ENCODE results near the gene MAN1A1. TPM values are rescaled to one million over a fixed set of nuclear protein-coding genes. Genes with fewer than 3 reads are reported as not detected.

MAN1A1 gene
- total RNA-seq, 1 experiment from 2014 or later: 13.3 TPM

DNA sequence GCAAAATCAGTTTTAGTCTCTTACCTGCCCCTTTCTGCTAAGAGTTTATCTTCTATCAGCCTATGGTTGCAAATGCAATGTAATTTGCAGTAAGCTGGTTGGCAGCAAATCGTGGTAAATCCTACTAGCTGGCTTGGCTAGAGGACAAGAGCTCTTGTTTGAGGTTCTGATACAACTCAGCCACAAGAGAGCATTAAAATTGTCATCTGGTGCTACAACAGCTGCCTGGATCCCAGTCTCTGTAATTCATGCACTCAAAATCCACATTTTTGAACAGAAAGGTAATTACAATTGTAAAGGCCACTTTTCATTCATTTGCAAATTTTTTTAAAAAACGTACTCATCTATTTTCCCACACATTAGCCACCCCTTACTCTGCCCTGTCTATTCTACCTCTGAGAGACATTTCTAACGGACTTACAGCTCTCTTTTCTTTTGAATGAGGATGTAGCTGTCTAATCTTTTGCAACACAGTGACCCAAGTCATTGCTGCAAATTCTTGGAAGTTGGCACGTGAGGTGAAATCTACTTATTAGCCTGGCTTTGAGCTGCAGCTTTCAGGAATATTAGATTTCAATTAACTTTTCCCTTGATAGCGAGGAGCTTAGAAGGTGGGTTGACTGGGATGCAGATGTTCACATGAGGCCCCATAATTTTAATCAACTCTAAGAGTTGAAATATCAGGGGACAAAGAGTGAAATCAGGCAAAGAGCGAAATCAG is 217.1 kb downstream of the MAN1A1 start:
- Mint-ChIP-seq H3K4me1 (ENCODE audit: low read depth, unreplicated experiment) (peaks cover 21% of the 10 kb centered on the region), H3K36me3 (ENCODE audit: insufficient read depth, unreplicated experiment) (peaks cover 12% of the 10 kb centered on the region), H3K27ac (ENCODE audit: unreplicated experiment) (no peak overlapping the region), H3K9me3 (ENCODE audit: low read depth, unreplicated experiment) (no peaks in the 10 kb centered on the region), H3K27me3 (ENCODE audit: unreplicated experiment) (no peaks in the 10 kb centered on the region), H3K4me3 (ENCODE audit: low read depth, unreplicated experiment) (no peak overlapping the region)
- no TSS peak for BruUV-seq (replicated peaks)
- no peak for DNase-seq
- TF ChIP-seq, protein P1, sequence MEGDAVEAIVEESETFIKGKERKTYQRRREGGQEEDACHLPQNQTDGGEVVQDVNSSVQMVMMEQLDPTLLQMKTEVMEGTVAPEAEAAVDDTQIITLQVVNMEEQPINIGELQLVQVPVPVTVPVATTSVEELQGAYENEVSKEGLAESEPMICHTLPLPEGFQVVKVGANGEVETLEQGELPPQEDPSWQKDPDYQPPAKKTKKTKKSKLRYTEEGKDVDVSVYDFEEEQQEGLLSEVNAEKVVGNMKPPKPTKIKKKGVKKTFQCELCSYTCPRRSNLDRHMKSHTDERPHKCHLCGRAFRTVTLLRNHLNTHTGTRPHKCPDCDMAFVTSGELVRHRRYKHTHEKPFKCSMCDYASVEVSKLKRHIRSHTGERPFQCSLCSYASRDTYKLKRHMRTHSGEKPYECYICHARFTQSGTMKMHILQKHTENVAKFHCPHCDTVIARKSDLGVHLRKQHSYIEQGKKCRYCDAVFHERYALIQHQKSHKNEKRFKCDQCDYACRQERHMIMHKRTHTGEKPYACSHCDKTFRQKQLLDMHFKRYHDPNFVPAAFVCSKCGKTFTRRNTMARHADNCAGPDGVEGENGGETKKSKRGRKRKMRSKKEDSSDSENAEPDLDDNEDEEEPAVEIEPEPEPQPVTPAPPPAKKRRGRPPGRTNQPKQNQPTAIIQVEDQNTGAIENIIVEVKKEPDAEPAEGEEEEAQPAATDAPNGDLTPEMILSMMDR (IDR thresholded peaks at IDR 0.05; ENCODE audit: unreplicated experiment): no peak
- CTCF ChIA-PET: interaction anchor here (0.7 kb wide), 1 partner anchor 12 kb away, joined by 9 read pairs; no protein-coding TSS in a partner anchor
- intact Hi-C loops (cut with micrococcal nuclease; ENCODE audit: unreplicated experiment): loop anchor here (5.0 kb wide), 1 partner anchor 175 kb away; no protein-coding TSS in a partner anchor

DNA sequence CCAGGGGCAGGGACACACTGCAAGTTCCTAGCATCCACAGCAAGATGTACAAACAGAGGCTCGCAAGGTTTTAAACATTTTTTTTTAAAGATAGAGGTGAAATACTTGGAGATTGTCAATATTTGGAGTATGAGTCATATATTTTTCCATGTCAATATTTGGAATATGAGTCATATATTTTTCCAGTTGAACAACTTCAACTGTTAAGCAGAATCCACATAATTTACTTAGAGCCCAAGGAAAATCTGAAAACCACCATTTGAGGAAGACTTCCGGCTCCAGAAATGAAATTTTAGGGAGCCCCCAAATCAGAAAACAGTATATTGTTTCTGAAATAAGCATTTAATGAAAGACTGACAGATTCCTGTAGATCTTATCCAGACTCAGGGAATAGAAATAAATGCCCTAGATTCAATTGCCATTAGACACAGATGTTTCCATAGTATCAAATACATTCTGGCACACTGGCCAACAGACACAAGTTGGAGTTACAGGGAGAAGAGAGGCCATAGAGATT is 219.5 kb downstream of the MAN1A1 start:
- CTCF ChIA-PET: interaction anchor here (0.9 to 1.6 kb wide), 5 partner anchors 18 to 598 kb away, joined by 3 to 7 read pairs (median 4); no protein-coding TSS in a partner anchor
- peak overlapping the region; percentile 34 for H3K27ac Mint-ChIP-seq (ENCODE audit: unreplicated experiment)
- H3K27me3 Mint-ChIP-seq (ENCODE audit: unreplicated experiment): no peaks in the 10 kb centered on the region
- H3K4me3 Mint-ChIP-seq (ENCODE audit: low read depth, unreplicated experiment): no peak overlapping the region
- TF ChIP-seq, protein P1 (IDR thresholded peaks at IDR 0.05; ENCODE audit: unreplicated experiment): no peak
- peaks cover 30% of the 10 kb centered on the region for H3K4me1 Mint-ChIP-seq (ENCODE audit: low read depth, unreplicated experiment)
- H3K9me3 Mint-ChIP-seq (ENCODE audit: low read depth, unreplicated experiment): no peaks in the 10 kb centered on the region
- no TSS peak for BruUV-seq (replicated peaks)
- H3K36me3 Mint-ChIP-seq (ENCODE audit: insufficient read depth, unreplicated experiment): peaks cover 12% of the 10 kb centered on the region
- no peak for DNase-seq
- intact Hi-C loops (cut with micrococcal nuclease; ENCODE audit: unreplicated experiment): loop anchor here (1.0 to 5.0 kb wide), 2 partner anchors 18 to 177 kb away; no protein-coding TSS in a partner anchor

DNA sequence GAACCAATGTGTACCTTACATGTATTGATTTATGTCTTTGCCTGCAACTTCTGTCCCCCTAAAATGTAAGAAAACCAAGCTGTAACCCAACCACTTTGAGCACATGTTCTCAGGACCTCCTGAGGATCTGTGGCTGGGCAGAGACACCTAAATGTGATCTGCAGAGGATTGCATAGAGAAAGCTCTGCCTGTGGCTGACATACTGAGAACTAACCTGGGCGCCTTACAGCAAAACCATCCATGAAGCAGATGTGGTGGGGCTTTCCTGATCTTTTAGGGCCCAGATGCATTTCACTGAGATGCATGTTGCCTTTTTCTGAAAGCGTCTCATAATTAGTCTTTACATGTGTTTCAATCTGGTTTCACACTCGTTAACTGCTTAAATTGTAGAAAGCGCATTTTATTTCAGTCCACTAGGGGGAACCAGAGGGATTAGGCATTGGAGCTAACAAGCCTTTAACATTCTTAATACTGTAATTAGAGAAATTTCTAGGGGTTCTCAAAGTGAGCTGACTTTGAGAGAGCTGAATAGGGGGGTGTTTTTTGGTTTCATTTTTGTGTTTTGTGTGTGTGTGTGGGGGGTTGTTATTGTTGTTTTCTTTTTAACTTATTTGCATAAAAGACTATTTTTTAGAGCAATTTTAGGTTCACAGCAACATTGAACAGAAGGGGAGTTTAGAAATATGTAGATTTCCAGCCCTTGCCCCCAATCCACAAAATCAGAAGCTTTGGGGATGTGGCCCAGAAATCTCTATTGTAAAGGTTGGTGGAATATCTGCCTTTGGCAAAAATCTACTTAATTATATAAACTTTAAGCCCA is 220.2 kb downstream of the MAN1A1 start:
- H3K27me3 Mint-ChIP-seq (ENCODE audit: unreplicated experiment): no peaks in the 10 kb centered on the region
- no TSS peak for BruUV-seq (replicated peaks)
- CTCF ChIA-PET: interaction anchor here (0.7 to 1.6 kb wide), 6 partner anchors 18 to 599 kb away, joined by 3 to 7 read pairs (median 4); no protein-coding TSS in a partner anchor
- peak overlapping the region; percentile 34 for H3K27ac Mint-ChIP-seq (ENCODE audit: unreplicated experiment)
- no peak overlapping the region for H3K4me3 Mint-ChIP-seq (ENCODE audit: low read depth, unreplicated experiment)
- intact Hi-C loops (cut with micrococcal nuclease; ENCODE audit: unreplicated experiment): loop anchor here (1.0 kb wide), 1 partner anchor 19 kb away; no protein-coding TSS in a partner anchor
- H3K9me3 Mint-ChIP-seq (ENCODE audit: low read depth, unreplicated experiment): no peaks in the 10 kb centered on the region
- TF ChIP-seq, protein P1 (IDR thresholded peaks at IDR 0.05; ENCODE audit: unreplicated experiment): peak; percentile 54
- peaks cover 12% of the 10 kb centered on the region for H3K36me3 Mint-ChIP-seq (ENCODE audit: insufficient read depth, unreplicated experiment)
- peaks cover 30% of the 10 kb centered on the region for H3K4me1 Mint-ChIP-seq (ENCODE audit: low read depth, unreplicated experiment)
- DNase-seq: peak; percentile 46

DNA sequence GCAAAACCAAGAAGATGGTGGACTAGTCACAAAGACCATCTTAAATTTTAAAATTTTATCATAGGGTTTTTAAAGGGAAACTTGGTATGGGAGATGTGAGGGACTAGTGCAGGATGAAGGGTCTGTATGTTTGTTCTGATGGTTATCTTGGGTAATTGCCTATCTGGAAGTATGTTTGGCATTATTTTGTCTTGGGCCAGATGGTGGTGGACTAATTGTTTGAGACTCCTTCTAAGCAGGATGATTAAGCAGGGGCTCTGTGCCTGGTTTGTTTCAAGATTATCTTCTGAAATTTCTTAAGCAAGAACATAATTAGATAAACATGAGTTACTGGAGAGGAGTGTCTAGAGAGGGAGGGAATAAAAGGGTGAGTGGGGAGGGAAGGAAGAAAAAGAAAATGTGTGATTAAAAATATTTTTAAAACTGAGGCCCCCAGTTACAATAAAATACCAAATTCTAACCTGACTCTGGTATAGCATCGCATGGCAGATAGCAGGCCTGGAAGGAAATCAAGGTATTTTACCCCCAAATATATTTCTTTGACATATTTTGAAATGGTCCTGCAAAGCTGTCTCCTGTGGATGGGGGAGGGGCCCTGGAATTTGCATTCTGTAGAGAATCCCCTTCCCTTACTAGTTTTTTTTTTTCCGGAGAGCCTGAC is 221.2 kb downstream of the MAN1A1 start:
- no TSS peak for BruUV-seq (replicated peaks)
- Mint-ChIP-seq H3K4me1 (ENCODE audit: low read depth, unreplicated experiment) (peaks cover 30% of the 10 kb centered on the region), H3K4me3 (ENCODE audit: low read depth, unreplicated experiment) (no peak overlapping the region), H3K9me3 (ENCODE audit: low read depth, unreplicated experiment) (no peaks in the 10 kb centered on the region), H3K36me3 (ENCODE audit: insufficient read depth, unreplicated experiment) (peaks cover 12% of the 10 kb centered on the region), H3K27ac (ENCODE audit: unreplicated experiment) (no peak overlapping the region), H3K27me3 (ENCODE audit: unreplicated experiment) (no peaks in the 10 kb centered on the region)
- intact Hi-C loops (cut with micrococcal nuclease; ENCODE audit: unreplicated experiment): no loop called here
- CTCF ChIA-PET: interaction anchor here (1.3 kb wide), 2 partner anchors 131 to 206 kb away, joined by 4 read pairs; no protein-coding TSS in a partner anchor
- no peak for DNase-seq
- TF ChIP-seq, protein P1 (IDR thresholded peaks at IDR 0.05; ENCODE audit: unreplicated experiment): no peak
